ENCODE data around the gene DIP2A. TPM values are rescaled to one million over a fixed set of nuclear protein-coding genes. Genes with fewer than 3 reads are reported as not detected.
"Not testable (repeated sequence)": the region's sequence is repeated elsewhere in the genome, so short reads cannot be mapped to it uniquely, and the experiment has no call there.

DIP2A gene
- polyA plus RNA-seq, 1 donor (not counting 4 experiments of a cell fraction or from before 2014, with no cell fraction given): 41.6 TPM

DNA sequence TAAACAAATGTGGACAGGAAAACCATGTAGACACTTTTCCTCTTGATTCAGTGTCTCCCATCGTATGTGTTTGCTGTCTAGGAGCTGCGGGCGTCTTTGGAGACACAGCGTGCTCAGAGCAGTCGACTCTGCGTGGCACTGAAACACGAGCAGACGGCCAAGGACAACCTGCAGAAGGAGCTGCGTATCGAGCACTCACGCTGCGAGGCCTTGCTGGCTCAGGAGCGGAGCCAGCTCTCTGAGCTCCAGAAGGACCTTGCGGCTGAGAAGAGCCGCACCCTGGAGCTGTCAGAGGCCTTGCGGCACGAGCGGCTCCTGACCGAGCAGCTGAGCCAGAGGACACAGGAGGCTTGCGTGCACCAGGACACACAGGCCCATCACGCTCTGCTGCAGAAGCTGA lies 27.2 kb upstream of the DIP2A start:
- DNase-seq (ENCODE audit: low read depth, low spot score): no peak
- FAIRE-seq: no peak
- H3K4me2 ChIP-seq (ENCODE audit: control insufficient read depth, extremely low read depth, insufficient read depth, low read depth, low read length): no peak overlapping the region
- TF ChIP-seq EZH2 (IDR thresholded peaks at IDR 0.05; ENCODE audit: low read length): no peak
- TF ChIP-seq, protein P1, sequence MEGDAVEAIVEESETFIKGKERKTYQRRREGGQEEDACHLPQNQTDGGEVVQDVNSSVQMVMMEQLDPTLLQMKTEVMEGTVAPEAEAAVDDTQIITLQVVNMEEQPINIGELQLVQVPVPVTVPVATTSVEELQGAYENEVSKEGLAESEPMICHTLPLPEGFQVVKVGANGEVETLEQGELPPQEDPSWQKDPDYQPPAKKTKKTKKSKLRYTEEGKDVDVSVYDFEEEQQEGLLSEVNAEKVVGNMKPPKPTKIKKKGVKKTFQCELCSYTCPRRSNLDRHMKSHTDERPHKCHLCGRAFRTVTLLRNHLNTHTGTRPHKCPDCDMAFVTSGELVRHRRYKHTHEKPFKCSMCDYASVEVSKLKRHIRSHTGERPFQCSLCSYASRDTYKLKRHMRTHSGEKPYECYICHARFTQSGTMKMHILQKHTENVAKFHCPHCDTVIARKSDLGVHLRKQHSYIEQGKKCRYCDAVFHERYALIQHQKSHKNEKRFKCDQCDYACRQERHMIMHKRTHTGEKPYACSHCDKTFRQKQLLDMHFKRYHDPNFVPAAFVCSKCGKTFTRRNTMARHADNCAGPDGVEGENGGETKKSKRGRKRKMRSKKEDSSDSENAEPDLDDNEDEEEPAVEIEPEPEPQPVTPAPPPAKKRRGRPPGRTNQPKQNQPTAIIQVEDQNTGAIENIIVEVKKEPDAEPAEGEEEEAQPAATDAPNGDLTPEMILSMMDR (optimal IDR thresholded peaks at IDR 0.05 in 1 of 3, IDR thresholded peaks at IDR 0.05 in 1 of 3, conservative IDR thresholded peaks at IDR 0.05 in 1 of 3; ENCODE audit: extremely low read depth in 1 of 3, insufficient read depth in 2 of 3, low read length in 3 of 3): no peak
- H3K4me1 ChIP-seq (ENCODE audit: control insufficient read depth, extremely low read depth, insufficient read depth, low read length): no peaks in the 10 kb centered on the region
- dilution Hi-C loops (cut with MboI; ENCODE audit: extremely low pct_ligation_motif_present, low sequenced_read_pairs): no loop called here
- H3K9me1 ChIP-seq (ENCODE audit: control insufficient read depth, extremely low read depth, insufficient read depth, low read length): no peaks in the 10 kb centered on the region
- H4K20me1 ChIP-seq (ENCODE audit: control insufficient read depth, extremely low read depth, insufficient read depth, low read length): no peaks in the 10 kb centered on the region
- H3K79me2 ChIP-seq (ENCODE audit: control insufficient read depth, insufficient read depth, low read length): no peaks in the 10 kb centered on the region
- H3K9me3 ChIP-seq (ENCODE audit: control insufficient read depth, low read depth, low read length): no peaks in the 10 kb centered on the region
- H3K27ac ChIP-seq (ENCODE audit: control insufficient read depth, insufficient read depth, low read length): no peak overlapping the region
- no peak overlapping the region for H3K4me3 ChIP-seq (ENCODE audit: control insufficient read depth in 2 of 3, extremely low read depth in 1 of 3, insufficient read depth in 2 of 3, low read depth in 1 of 3, low read length in 3 of 3)
- H2AFZ ChIP-seq (ENCODE audit: control insufficient read depth, low read length): no peak overlapping the region
- peaks cover 28% of the 10 kb centered on the region in 2 experiments for H3K36me3 ChIP-seq (ENCODE audit: control insufficient read depth in 2 of 2, extremely low read depth in 1 of 2, insufficient read depth in 2 of 2, low read length in 2 of 2)
- no peaks in the 10 kb centered on the region for H3K27me3 ChIP-seq (ENCODE audit: control insufficient read depth, extremely low read depth, insufficient read depth, low read length)
- H3K9ac ChIP-seq (ENCODE audit: control insufficient read depth, extremely low read depth, insufficient read depth, low read length): no peak overlapping the region

GRCh38 chr21:46431884-46432488 lies 26.7 kb upstream of the DIP2A start:
- Histone ChIP-seq H2AFZ (ENCODE audit: control insufficient read depth, low read length) (no peak overlapping the region), H3K36me3 (ENCODE audit: control insufficient read depth in 2 of 2, extremely low read depth in 1 of 2, insufficient read depth in 2 of 2, low read length in 2 of 2) (peaks cover 28 to 31% of the 10 kb centered on the region in 2 experiments), H3K4me1 (ENCODE audit: control insufficient read depth, extremely low read depth, insufficient read depth, low read length) (no peaks in the 10 kb centered on the region), H4K20me1 (ENCODE audit: control insufficient read depth, extremely low read depth, insufficient read depth, low read length) (no peaks in the 10 kb centered on the region), H3K27me3 (ENCODE audit: control insufficient read depth, extremely low read depth, insufficient read depth, low read length) (no peaks in the 10 kb centered on the region), H3K9me1 (ENCODE audit: control insufficient read depth, extremely low read depth, insufficient read depth, low read length) (no peaks in the 10 kb centered on the region), H3K9me3 (ENCODE audit: control insufficient read depth, low read depth, low read length) (no peaks in the 10 kb centered on the region), H3K9ac (ENCODE audit: control insufficient read depth, extremely low read depth, insufficient read depth, low read length) (no peak overlapping the region), H3K4me2 (ENCODE audit: control insufficient read depth, extremely low read depth, insufficient read depth, low read depth, low read length) (no peak overlapping the region), H3K27ac (ENCODE audit: control insufficient read depth, insufficient read depth, low read length) (no peak overlapping the region), H3K4me3 (ENCODE audit: control insufficient read depth in 2 of 3, extremely low read depth in 1 of 3, insufficient read depth in 2 of 3, low read depth in 1 of 3, low read length in 3 of 3) (no peak overlapping the region), H3K79me2 (ENCODE audit: control insufficient read depth, insufficient read depth, low read length) (no peaks in the 10 kb centered on the region)
- TF ChIP-seq, protein P1 (optimal IDR thresholded peaks at IDR 0.05 in 1 of 3, IDR thresholded peaks at IDR 0.05 in 1 of 3, conservative IDR thresholded peaks at IDR 0.05 in 1 of 3; ENCODE audit: extremely low read depth in 1 of 3, insufficient read depth in 2 of 3, low read length in 3 of 3): no peak
- no peak for TF ChIP-seq EZH2 (IDR thresholded peaks at IDR 0.05; ENCODE audit: low read length)
- dilution Hi-C loops (cut with MboI; ENCODE audit: extremely low pct_ligation_motif_present, low sequenced_read_pairs): no loop called here
- FAIRE-seq (no peak), DNase-seq (ENCODE audit: low read depth, low spot score) (no peak)

DNA sequence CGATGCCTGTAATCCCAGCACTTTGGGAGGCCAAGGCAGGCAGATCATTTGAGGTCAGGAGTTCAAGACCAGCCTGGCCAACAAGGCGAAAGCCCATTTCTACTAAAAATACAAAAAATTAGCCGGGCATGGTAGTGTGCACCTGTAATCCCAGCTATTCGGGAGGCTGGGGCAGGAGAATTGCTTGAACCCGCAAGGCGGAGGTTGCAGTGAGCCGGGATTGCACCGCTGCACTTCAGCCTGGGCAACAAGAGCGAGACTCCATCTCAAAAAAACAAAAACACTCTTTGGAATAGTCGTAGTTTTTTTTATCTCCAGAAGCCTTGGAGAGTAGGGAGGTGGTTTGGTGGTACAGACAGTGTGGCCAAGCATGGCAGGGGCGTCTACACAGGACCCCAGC lies 25.6 kb upstream of the DIP2A start:
- H3K27me3 ChIP-seq (ENCODE audit: control insufficient read depth, extremely low read depth, insufficient read depth, low read length); DNase-seq (ENCODE audit: low read depth, low spot score); H3K4me2 ChIP-seq (ENCODE audit: control insufficient read depth, extremely low read depth, insufficient read depth, low read depth, low read length); H3K27ac ChIP-seq (ENCODE audit: control insufficient read depth, insufficient read depth, low read length); H4K20me1 ChIP-seq (ENCODE audit: control insufficient read depth, extremely low read depth, insufficient read depth, low read length); H3K4me3 ChIP-seq (ENCODE audit: control insufficient read depth in 2 of 3, extremely low read depth in 1 of 3, insufficient read depth in 2 of 3, low read depth in 1 of 3, low read length in 3 of 3); H3K9me1 ChIP-seq (ENCODE audit: control insufficient read depth, extremely low read depth, insufficient read depth, low read length); dilution Hi-C loops (cut with MboI; ENCODE audit: extremely low pct_ligation_motif_present, low sequenced_read_pairs); H3K9me3 ChIP-seq (ENCODE audit: control insufficient read depth, low read depth, low read length); H2AFZ ChIP-seq (ENCODE audit: control insufficient read depth, low read length); H3K4me1 ChIP-seq (ENCODE audit: control insufficient read depth, extremely low read depth, insufficient read depth, low read length); FAIRE-seq; H3K79me2 ChIP-seq (ENCODE audit: control insufficient read depth, insufficient read depth, low read length); H3K9ac ChIP-seq (ENCODE audit: control insufficient read depth, extremely low read depth, insufficient read depth, low read length): not testable (repeated sequence)
- H3K36me3 ChIP-seq (ENCODE audit: control insufficient read depth in 2 of 2, extremely low read depth in 1 of 2, insufficient read depth in 2 of 2, low read length in 2 of 2): peaks cover 28 to 29% of the 10 kb centered on the region in 2 experiments

All from keratinocyte (primary cell).